HepG2 (cell line): Measurements from ENCODE around the gene WHAMM.

Source experiments
- ELF4 ChIP-seq: sonication (generic); formaldehyde crosslinking; IDR thresholded peaks from 2 replicates; pipeline ENCODE4 v1.5.0; 2020; ENCODE audit warnings: missing genetic modification reagents, mild to moderate bottlenecking, moderate library complexity, borderline replicate concordance
- FOSL1 ChIP-seq: sonication (generic); formaldehyde crosslinking; IDR thresholded peaks from 2 replicates; pipeline ENCODE4 v1.9.0; 2021; ENCODE audit warnings: missing genetic modification reagents, borderline replicate concordance
- MTERF4 ChIP-seq: sonication (generic); formaldehyde crosslinking; IDR thresholded peaks from 2 replicates; pipeline ENCODE4 v1.8.0; 2023; ENCODE audit warnings: mild to moderate bottlenecking, missing genetic modification reagents
- POLR2A ChIP-seq, 2 experiments: IDR thresholded peaks; 2 replicates each; pipeline ENCODE4 v1.6.1; 2011; ENCODE audit warnings: low read depth in 2 of 2, low read length in 2 of 2, mild to moderate bottlenecking in 1 of 2, moderate library complexity in 1 of 2; ENCODE audit not compliant: insufficient read depth in 1 of 2
- SUZ12 ChIP-seq: fragments of 150-350 bp; IDR thresholded peaks from 2 replicates; pipeline ENCODE4 v1.6.1; 2014; ENCODE audit warnings: low read depth, low read length

- no peak for TF ChIP-seq ELF4 (CRISPR knock-in tag)
- TF ChIP-seq FOSL1 (CRISPR knock-in tag) = no peak
- no peak for TF ChIP-seq SUZ12
- no peak for TF ChIP-seq POLR2A (IDR thresholded peaks at IDR 0.05; ENCODE audit: insufficient read depth in 1 of 2, low read depth in 2 of 2, low read length in 2 of 2)
- no peak for TF ChIP-seq MTERF4 (CRISPR knock-in tag)
Measured at GRCh38 chr15:82874961-82875360, 65.5 kb downstream of the WHAMM start.
